Astrocyte of the cerebellum (primary cell): ENCODE data around the gene PRKAR2B.

Experiments
- DNase-seq: peaks from one replicate; pipeline ENCODE4 v3.0.0-alpha.2; 2011; ENCODE audit warnings: low read depth
- H3K4me3 ChIP-seq: 2 replicates; pipeline ENCODE4 v1.5.1; 2011; ENCODE audit warnings: mild to moderate bottlenecking, low read depth, low read length, moderate library complexity
- in situ Hi-C: cut with HindIII; loops from 2 replicates; pipeline ENCODE4 v1.10.0; 2017; ENCODE audit warnings: low sequenced_read_pairs
- TF ChIP-seq, protein P1 (sequence below): IDR thresholded peaks from 2 replicates; pipeline ENCODE4 v1.5.1; 2012; ENCODE audit warnings: low read length, low read depth, moderate library complexity, mild to moderate bottlenecking; ENCODE audit errors: missing control alignments

PRKAR2B gene

GRCh38 chr7:107104801-107105200 lies 60.3 kb downstream of the PRKAR2B start:
- no peak overlapping the region for H3K4me3 ChIP-seq
- in situ Hi-C loops, result no loop called here
- TF ChIP-seq, protein P1, sequence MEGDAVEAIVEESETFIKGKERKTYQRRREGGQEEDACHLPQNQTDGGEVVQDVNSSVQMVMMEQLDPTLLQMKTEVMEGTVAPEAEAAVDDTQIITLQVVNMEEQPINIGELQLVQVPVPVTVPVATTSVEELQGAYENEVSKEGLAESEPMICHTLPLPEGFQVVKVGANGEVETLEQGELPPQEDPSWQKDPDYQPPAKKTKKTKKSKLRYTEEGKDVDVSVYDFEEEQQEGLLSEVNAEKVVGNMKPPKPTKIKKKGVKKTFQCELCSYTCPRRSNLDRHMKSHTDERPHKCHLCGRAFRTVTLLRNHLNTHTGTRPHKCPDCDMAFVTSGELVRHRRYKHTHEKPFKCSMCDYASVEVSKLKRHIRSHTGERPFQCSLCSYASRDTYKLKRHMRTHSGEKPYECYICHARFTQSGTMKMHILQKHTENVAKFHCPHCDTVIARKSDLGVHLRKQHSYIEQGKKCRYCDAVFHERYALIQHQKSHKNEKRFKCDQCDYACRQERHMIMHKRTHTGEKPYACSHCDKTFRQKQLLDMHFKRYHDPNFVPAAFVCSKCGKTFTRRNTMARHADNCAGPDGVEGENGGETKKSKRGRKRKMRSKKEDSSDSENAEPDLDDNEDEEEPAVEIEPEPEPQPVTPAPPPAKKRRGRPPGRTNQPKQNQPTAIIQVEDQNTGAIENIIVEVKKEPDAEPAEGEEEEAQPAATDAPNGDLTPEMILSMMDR, result no peak
- DNase-seq, result no peak

GRCh38 chr7:107105591-107106245 lies 61.2 kb downstream of the PRKAR2B start:
- TF ChIP-seq, protein P1, result no peak
- in situ Hi-C loops, result no loop called here

GRCh38 chr7:107108793-107109371 lies 64.4 kb downstream of the PRKAR2B start:
- TF ChIP-seq, protein P1, result no peak
- in situ Hi-C loops, result no loop called here
- H3K4me3 ChIP-seq, result no peak overlapping the region
- DNase-seq, result no peak

More at GRCh38 chr7:107105591-107106245, 61.2 kb downstream of the PRKAR2B start:
- H3K4me3 ChIP-seq, result no peak overlapping the region
- no peak for DNase-seq

GRCh38 chr7:107109955-107110354 lies 65.5 kb downstream of the PRKAR2B start:
- no peak overlapping the region for H3K4me3 ChIP-seq
- in situ Hi-C loops, result no loop called here
- TF ChIP-seq, protein P1, result no peak
- no peak for DNase-seq

DNA sequence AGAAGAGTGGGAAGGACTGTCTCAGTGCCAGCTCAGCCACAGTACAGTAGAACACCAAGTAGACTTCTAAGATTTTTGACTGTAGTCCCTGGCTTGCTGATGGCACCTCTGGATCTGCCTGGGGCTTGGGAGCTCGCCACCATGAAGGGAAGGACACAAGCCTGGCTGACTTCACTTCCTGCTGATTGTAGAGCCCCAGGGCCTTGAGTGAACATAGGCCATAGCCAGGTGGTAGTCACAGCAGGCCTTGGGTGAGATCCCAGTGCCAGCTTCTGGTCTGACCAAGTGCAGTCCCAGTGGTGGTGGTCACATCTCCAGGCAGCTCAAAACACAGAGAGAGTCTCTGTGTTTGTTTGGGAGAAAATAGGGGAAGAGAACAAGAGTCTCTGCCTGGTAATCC lies 66.7 kb downstream of the PRKAR2B start:
- TF ChIP-seq, protein P1, result no peak
- no peak for DNase-seq
- in situ Hi-C loops, result no loop called here
- H3K4me3 ChIP-seq, result no peak overlapping the region

DNA sequence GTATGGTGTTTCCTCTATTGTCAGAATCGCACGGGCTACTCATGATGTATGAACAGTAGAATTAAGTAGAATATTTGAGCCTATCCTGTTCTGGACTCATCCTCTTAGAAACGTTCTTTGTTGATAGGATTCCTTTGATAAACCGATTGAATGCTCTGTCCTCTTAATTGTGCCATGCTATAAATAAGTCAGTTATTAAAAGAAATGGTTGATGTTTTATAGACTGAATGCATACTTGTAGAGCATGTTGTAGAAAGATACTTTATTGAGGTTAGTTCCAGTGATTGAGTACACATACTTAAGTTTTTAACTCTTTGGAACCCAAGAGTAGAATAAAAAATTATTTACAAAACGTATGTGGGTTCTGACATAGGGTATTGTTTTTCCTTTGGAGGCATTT lies 69.4 kb downstream of the PRKAR2B start:
- TF ChIP-seq, protein P1, result no peak
- in situ Hi-C loops, result no loop called here
- DNase-seq, result no peak

More for the DNA sequence above, 69.4 kb downstream of the PRKAR2B start:
- no peak overlapping the region for H3K4me3 ChIP-seq
